Ecto neural progenitor cell (in vitro differentiated cells): Measurements from ENCODE around the gene RETN.

Source experiments
- DNase-seq: peaks from one replicate; pipeline ENCODE4 v3.0.0-alpha.2; 2018; ENCODE audit warnings: low spot score

The RETN gene

GRCh38 chr19:7682175-7682855, 13.5 kb downstream of the RETN start:
- DNase-seq: no peak

- DNase-seq: no peak
Measured at GRCh38 chr19:7685546-7686445, 16.9 kb downstream of the RETN start.

DNA sequence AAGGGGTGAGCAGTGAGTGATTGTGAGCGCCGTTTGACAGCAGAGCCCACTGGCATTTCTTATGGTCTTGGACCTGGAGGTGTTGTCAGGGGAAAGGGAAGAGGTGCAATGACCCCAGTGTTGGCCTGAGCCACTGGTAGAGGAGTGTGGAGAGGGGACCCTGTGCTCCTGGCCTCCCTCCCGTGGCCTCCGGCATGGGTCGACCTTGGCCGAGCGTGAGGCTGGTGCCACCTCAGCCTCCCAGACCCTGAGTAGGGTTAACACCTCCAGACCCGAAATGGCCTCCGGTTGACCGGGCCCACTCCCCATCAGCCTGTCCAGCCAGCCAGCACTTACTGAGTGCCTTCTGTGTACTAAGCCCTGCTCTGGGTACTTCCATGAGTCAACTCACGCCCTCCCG, 18.3 kb downstream of the RETN start:
- no peak for DNase-seq

GRCh38 chr19:7689165-7689564, 20.3 kb downstream of the RETN start:
- DNase-seq: no peak

GRCh38 chr19:7690779-7691258, 22.0 kb downstream of the RETN start:
- no peak for DNase-seq

- no peak for DNase-seq
Measured at GRCh38 chr19:7691497-7691896, 22.6 kb downstream of the RETN start.

GRCh38 chr19:7692417-7693088, 23.7 kb downstream of the RETN start:
- no peak for DNase-seq

DNA sequence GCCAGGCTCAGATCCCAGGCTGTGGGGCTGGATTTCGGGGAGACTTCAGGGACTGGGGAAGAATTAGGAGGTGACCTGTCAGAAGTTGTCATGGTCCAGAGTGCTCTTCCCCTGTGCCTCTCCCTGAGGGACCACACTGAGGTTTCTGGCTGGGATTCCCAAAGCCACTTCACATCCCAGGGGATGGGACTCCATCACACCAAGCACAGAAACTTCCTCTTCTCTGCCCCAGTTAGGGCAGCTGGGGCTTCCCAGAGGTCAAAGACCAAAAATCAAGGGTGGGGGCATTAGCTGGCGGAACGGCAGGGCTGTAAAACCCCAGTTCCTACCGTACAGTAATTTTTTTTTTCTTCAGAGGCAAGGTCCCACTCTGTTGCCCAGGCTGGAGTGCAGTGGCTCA, 25.6 kb downstream of the RETN start:
- no peak for DNase-seq

GRCh38 chr19:7697721-7698287, 29.0 kb downstream of the RETN start:
- DNase-seq: no peak

DNA sequence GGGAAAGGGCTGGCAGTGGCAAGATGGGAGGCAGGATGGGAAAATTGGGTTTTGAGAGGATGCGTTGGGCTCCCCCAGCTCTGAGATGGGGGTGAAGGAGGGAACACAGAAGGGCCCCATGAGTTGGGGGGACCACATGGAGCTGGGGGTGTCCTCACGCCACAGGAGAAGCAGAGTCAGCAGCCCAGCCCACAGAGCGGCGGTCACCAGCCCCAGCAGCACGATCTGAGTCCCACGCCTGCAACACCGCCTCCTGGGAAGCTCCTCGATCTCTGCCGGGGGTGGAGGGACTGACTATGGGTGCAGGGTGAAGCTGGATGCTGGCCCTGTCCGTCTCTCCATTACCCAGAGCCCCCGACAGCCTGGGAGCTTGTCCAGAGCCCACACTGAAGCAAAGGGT, 29.7 kb downstream of the RETN start:
- no peak for DNase-seq

GRCh38 chr19:7699003-7699402, 30.2 kb downstream of the RETN start:
- no peak for DNase-seq

DNA sequence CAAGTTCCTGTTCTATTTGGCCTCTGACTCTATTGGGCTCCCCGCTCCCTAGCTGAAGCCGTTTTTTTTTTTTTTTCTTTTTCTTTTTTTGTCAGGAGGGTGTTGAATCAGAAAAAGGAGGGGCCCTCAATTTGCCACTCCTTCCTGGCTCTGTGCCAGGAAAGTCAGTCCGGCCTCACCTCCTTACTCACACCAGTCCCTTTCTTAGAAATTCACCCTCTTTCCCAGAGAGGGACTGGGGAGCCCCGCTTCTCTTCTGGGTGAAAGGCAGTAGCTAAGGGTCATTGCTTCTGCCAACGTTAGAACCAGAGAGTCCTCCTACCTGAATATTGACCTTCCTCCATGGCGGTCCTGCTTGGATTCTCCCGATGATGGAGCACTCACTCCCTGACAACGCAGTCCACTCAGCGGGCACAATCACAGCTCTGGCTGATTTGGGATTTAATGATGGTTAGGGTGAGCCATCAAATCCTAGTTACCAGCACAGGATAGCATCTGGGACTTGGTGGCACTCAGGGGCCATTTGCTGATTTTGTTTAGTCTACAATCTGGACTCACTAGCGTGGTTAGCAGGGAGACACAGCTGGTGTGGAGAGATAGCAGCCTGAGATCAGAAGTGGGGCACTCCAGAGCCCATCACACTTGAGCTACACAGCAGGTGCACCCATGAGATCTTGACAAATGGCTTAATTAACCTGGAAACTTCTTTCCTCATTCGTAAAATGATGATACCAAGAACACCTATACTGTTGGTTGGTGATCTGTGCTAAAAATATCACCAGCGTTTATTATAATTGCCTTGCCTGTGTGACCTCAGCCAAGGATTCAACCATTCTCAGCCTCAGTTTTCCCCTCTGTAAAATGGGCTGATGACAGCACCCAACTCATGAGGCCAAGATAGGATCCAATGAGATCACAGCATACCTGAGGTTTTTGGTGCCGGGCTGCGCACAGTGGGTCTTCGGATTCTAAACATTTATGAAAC, 30.9 kb downstream of the RETN start:
- no peak for DNase-seq

GRCh38 chr19:7701049-7701653, 32.3 kb downstream of the RETN start:
- no peak for DNase-seq

GRCh38 chr19:7701654-7702457, 33.0 kb downstream of the RETN start, which contains the start of gene FCER2:
Gene FCER2, minus strand, starts transcription at chr19:7702131. Its CDS starts 2,371 bp downstream, at chr19:7699760.
- DNase-seq: no peak

- DNase-seq: no peak
Measured at GRCh38 chr19:7703332-7703731, 34.5 kb downstream of the RETN start.

DNA sequence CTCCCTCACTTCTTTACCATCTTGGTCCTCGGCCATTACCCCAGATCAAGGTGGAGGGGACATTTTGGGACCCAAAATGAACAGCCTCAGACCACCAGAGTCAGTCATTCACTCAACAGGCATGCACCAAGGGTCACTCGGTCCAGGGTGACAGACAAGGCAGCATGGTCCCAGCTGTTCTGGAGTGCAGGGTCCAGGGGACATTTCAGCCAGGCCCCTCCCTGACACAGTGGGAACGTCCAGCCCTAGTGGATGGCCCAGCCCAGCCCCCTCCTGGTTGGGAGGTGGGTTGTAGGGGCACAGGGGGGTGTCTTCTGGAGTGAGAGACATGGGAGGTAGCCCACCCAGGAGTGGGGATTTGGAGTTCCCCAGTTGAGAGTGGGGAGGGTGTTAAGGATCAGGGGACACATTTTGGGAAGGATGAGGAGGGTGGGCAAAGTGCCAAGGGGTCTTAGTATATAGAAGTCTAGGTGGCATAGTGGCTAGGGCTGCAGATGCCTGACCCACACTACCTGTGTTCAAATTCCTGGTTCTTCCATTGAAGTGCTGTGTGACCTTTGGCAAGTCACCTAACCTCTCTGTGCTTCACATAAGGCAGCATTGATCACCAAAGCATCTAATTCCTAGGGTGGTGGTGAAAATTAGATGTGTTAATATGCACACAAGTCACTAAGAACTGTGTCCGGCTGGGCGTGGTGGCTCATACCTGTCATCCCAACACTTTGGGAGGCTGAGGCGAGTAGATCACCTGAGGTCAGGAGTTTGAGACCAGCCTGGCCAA, 35.6 kb downstream of the RETN start:
- no peak for DNase-seq

DNA sequence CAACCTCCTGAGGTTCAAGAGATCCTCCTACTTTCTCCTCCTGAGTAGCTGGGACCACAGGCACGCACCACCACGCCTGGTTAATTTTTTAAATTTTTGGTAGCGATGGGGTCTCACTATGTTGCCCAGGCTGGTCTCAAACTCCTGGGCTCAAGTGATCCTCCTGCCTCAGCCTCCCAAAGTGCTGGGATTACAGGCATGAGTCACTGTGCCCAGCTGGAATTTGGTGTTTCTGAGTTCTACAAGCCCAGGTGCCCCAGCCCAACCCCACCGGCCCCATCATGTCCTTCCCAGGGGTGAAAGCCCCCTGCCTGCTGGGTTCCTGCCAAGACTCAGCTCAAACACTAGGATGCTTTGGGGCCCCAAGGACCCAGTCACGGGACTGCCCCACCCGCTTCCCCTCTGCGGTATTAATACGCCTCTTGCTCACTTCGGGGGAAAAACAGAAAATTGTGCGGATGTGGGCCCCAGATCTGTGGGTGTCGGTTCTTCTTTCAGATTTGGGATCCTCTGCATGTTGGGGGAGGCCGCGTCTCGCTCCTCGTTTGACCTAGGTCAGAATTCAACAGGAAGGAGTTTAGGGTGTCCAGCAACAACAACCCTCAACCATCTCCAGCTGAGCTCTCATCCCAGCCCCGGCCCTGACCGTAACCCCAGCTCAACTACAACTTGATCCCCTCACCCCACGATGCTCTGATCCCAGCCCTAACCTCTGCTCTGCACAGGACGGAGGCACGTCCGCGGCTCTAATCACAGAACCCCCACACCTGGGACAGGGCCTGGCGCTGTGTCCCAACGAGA, 36.7 kb downstream of the RETN start:
- no peak for DNase-seq
